AG04450 (cell line): ENCODE data around the gene TSKU. TPM values are rescaled to one million over a fixed set of nuclear protein-coding genes. Genes with fewer than 3 reads are reported as not detected.

Source experiments
- CTCF ChIA-PET: fragments of 300-600, 350-600 bp; formaldehyde crosslinking; extraction: SDS; loops from one replicate; lab custom pipeline; 2022; ENCODE audit warnings: antibody characterized with exemption, inconsistent platforms; lab: Charles Lee
- POLR2A ChIA-PET: fragments of 350-600 bp; formaldehyde crosslinking; extraction: SDS; loops from one replicate; lab custom pipeline; 2021; ENCODE audit warnings: antibody characterized with exemption, inconsistent platforms; lab: Yijun Ruan, JAX
- DNase-seq: peaks from one replicate; pipeline ENCODE4 v3.0.0-alpha.2; 2011; ENCODE audit warnings: low read depth, low spot score
- H3K27ac ChIP-seq: one replicate; pipeline ENCODE4 v1.5.1; 2012; ENCODE audit warnings: low read depth, low read length, control low read depth
- H3K27me3 ChIP-seq: one replicate; pipeline ENCODE4 v1.6.0; 2012; ENCODE audit warnings: low read length; ENCODE audit not compliant: control insufficient read depth, insufficient read depth
- H3K4me3 ChIP-seq: 2 replicates; pipeline ENCODE4 v1.5.1; 2011; ENCODE audit warnings: mild to moderate bottlenecking, low read depth, low read length, control low read depth
- H3K9me3 ChIP-seq: 2 replicates; pipeline ENCODE4 v1.5.1; 2012; ENCODE audit warnings: low read length; ENCODE audit not compliant: control insufficient read depth, insufficient read depth
- CTCF ChIP-seq: IDR thresholded peaks from 2 replicates; pipeline ENCODE4 v1.5.1; 2011; ENCODE audit warnings: low read depth, low read length, control low read depth, inconsistent platforms
- polyA plus RNA-seq: library from polyadenylated mRNA; depleted of rRNA; stranded (reverse); fragments of >200 nt; gene quantifications from 2 replicates; pipeline ENCODE4 v1.2.3, GENCODE V29; 2011

The TSKU gene
- polyA plus RNA-seq, 1 experiment = 28.8 TPM

GRCh38 chr11:76761718-76762355 is 21.3 kb upstream of the TSKU start:
- Histone ChIP-seq H3K27me3 (peaks cover 3% of the 10 kb centered on the region), H3K4me3 (no peak overlapping the region), H3K9me3 (no peaks in the 10 kb centered on the region), H3K27ac (no peak overlapping the region)
- CTCF ChIA-PET = no interaction called here
- POLR2A ChIA-PET = no interaction called here
- TF ChIP-seq CTCF = no peak
- no peak for DNase-seq

DNA sequence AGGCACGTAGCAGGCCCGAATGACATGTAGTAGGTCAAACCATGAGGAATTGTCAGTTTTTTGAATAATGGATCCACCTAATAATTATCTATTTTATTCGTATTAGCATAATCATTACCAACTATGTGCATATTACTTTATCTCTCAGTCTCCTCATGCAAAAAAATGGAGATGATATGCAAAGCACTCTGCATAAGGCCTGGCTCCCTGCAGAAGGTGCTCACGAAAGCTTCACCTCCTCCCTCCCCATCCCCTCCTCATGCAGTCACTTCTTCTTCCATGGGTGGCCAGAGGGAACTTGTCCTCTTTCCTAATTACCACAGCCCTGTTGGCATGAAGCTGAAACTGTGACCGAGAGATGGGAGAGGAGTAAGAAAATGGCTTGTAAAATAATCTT is 20.8 kb upstream of the TSKU start:
- POLR2A ChIA-PET = no interaction called here
- Histone ChIP-seq H3K4me3 (no peak overlapping the region), H3K27me3 (peaks cover 3% of the 10 kb centered on the region), H3K27ac (no peak overlapping the region), H3K9me3 (no peaks in the 10 kb centered on the region)
- no peak for TF ChIP-seq CTCF
- DNase-seq = no peak
- CTCF ChIA-PET = no interaction called here

- H3K27me3 ChIP-seq = peaks cover 2% of the 10 kb centered on the region
- H3K27ac ChIP-seq = peak overlapping the region; percentile 65
- ChIA-PET CTCF (no interaction called here), POLR2A (interaction anchor here (0.7 kb wide), 1 partner anchor 41 kb away, joined by 3 read pairs; no protein-coding TSS in a partner anchor)
- TF ChIP-seq CTCF = no peak
- no peak for DNase-seq
- no peak overlapping the region for H3K4me3 ChIP-seq
- H3K9me3 ChIP-seq = no peaks in the 10 kb centered on the region
Observed at GRCh38 chr11:76762867-76763572, 20.1 kb upstream of the TSKU start.

GRCh38 chr11:76763573-76764346 is 19.4 kb upstream of the TSKU start:
- H3K9me3 ChIP-seq = no peaks in the 10 kb centered on the region
- H3K27ac ChIP-seq = peak overlapping the region; percentile 65
- POLR2A ChIA-PET = interaction anchor here (0.7 kb wide), 1 partner anchor 40 kb away, joined by 3 read pairs; no protein-coding TSS in a partner anchor
- no peak for DNase-seq
- H3K27me3 ChIP-seq = no peaks in the 10 kb centered on the region
- H3K4me3 ChIP-seq = no peak overlapping the region
- CTCF ChIA-PET = interaction anchor here (1.1 kb wide), 1 partner anchor 46 kb away, joined by 3 read pairs; no protein-coding TSS in a partner anchor
- no peak for TF ChIP-seq CTCF
